GM12865 (cell line): ENCODE measurements around the gene CPEB4.

Source experiments
- DNase-seq: peaks from one replicate; pipeline ENCODE4 v3.0.0; 2010; ENCODE audit warnings: low read depth
- H3K4me3 ChIP-seq: 2 replicates; pipeline ENCODE4 v1.5.1; 2011; ENCODE audit warnings: mild to moderate bottlenecking, low read depth, low read length, control low read depth
- CTCF ChIP-seq: IDR thresholded peaks from 2 replicates; pipeline ENCODE4 v1.5.1; 2011; ENCODE audit warnings: low read length, control low read depth, low read depth, inconsistent platforms; ENCODE audit not compliant: insufficient read depth; ENCODE audit errors: missing control alignments

CPEB4 gene

GRCh38 chr5:173954671-173955521 lies 66.7 kb downstream of the CPEB4 start:
- H3K4me3 ChIP-seq = no peak overlapping the region
- DNase-seq = no peak
- no peak for TF ChIP-seq CTCF

GRCh38 chr5:173960986-173961385 lies 72.8 kb downstream of the CPEB4 start:
- H3K4me3 ChIP-seq = no peak overlapping the region
- DNase-seq = no peak
- TF ChIP-seq CTCF = no peak

- no peak for DNase-seq
- TF ChIP-seq CTCF = no peak
- H3K4me3 ChIP-seq = no peak overlapping the region
These were observed 73.3 kb downstream of the CPEB4 start for GRCh38 chr5:173961418-173961817.

GRCh38 chr5:173962436-173962972 lies 74.4 kb downstream of the CPEB4 start:
- DNase-seq = no peak
- no peak overlapping the region for H3K4me3 ChIP-seq

GRCh38 chr5:173963182-173963838 lies 75.2 kb downstream of the CPEB4 start:
- H3K4me3 ChIP-seq = no peak overlapping the region
- DNase-seq = no peak
- TF ChIP-seq CTCF = no peak

More at GRCh38 chr5:173962436-173962972, 74.4 kb downstream of the CPEB4 start:
- no peak for TF ChIP-seq CTCF

GRCh38 chr5:173963867-173964441 lies 75.8 kb downstream of the CPEB4 start:
- no peak overlapping the region for H3K4me3 ChIP-seq
- no peak for DNase-seq
- TF ChIP-seq CTCF = no peak
